DND-41 (cell line): ENCODE results near the gene IP6K3.

Experiments used
- ATAC-seq: fragments of 200-7000 bp; cut with Tn5 transposase; 3 replicates; pipeline ENCODE4 v1.9.1; 2021; ENCODE audit warnings: low read depth; ENCODE audit not compliant: insufficient read depth
- DNase-seq: peaks from one replicate; pipeline ENCODE4 v3.0.0-alpha.2; 2020
- H2AFZ ChIP-seq: 2 replicates; pipeline ENCODE4 v1.6.0; 2012; ENCODE audit warnings: low read depth, low read length
- H3K27ac ChIP-seq: 2 replicates; pipeline ENCODE4 v1.5.1; 2012; ENCODE audit warnings: low read length, inconsistent platforms
- H3K27me3 ChIP-seq: fragments of 200-600 bp; sonication (generic); 2 replicates; pipeline ENCODE4 v1.6.0; 2012; ENCODE audit warnings: low read length, mild to moderate bottlenecking, inconsistent platforms; ENCODE audit not compliant: insufficient read depth, poor library complexity
- H3K36me3 ChIP-seq: 2 replicates; pipeline ENCODE4 v1.5.1; 2012; ENCODE audit warnings: low read length, inconsistent platforms; ENCODE audit not compliant: insufficient read depth
- H3K4me1 ChIP-seq: 2 replicates; pipeline ENCODE4 v1.5.1; 2012; ENCODE audit warnings: mild to moderate bottlenecking, low read length; ENCODE audit not compliant: insufficient read depth
- H3K4me2 ChIP-seq: 2 replicates; pipeline ENCODE4 v1.6.0; 2012; ENCODE audit warnings: mild to moderate bottlenecking, moderate library complexity, low read length, inconsistent platforms; ENCODE audit not compliant: insufficient read depth
- H3K4me3 ChIP-seq, 2 experiments: fragments of 200-600 bp in 1 of 2; shearing (Covaris generic) in 1 of 2; 2 replicates each; pipeline ENCODE4 v1.5.1; 2012 to 2016; ENCODE audit warnings: inconsistent platforms in 2 of 2, low read length in 2 of 2, mild to moderate bottlenecking in 2 of 2, low read depth in 1 of 2, moderate library complexity in 1 of 2
- H3K79me2 ChIP-seq: 2 replicates; pipeline ENCODE4 v1.6.0; 2012; ENCODE audit warnings: low read length, inconsistent platforms; ENCODE audit not compliant: insufficient read depth
- H3K9ac ChIP-seq: 2 replicates; pipeline ENCODE4 v1.6.0; 2012; ENCODE audit warnings: low read depth, mild to moderate bottlenecking, inconsistent platforms, low read length, moderate library complexity
- H3K9me3 ChIP-seq: 2 replicates; pipeline ENCODE4 v1.5.1; 2012; ENCODE audit warnings: low read length, moderate library complexity, mild to moderate bottlenecking, inconsistent platforms; ENCODE audit not compliant: insufficient read depth, severe bottlenecking
- H4K20me1 ChIP-seq: 2 replicates; pipeline ENCODE4 v1.6.0; 2012; ENCODE audit warnings: low read length; ENCODE audit not compliant: insufficient read depth
- CTCF ChIP-seq: IDR thresholded peaks from 2 replicates; pipeline ENCODE4 v1.5.1; 2012; ENCODE audit warnings: borderline replicate concordance, low read length, moderate library complexity, mild to moderate bottlenecking; ENCODE audit not compliant: poor library complexity, severe bottlenecking; ENCODE audit errors: extremely low read depth
- EZH2 ChIP-seq: IDR thresholded peaks from 3 replicates; pipeline ENCODE4 v1.6.1; 2012; ENCODE audit warnings: borderline replicate concordance, low read depth, mild to moderate bottlenecking, moderate library complexity, low read length, inconsistent platforms; ENCODE audit not compliant: severe bottlenecking

IP6K3 gene

GRCh38 chr6:33779895-33780294 is 33.2 kb upstream of the IP6K3 start:
- Histone ChIP-seq H3K36me3 (peaks cover 99% of the 10 kb centered on the region), H3K4me3 (no peak overlapping the region), H3K79me2 (peaks cover 14% of the 10 kb centered on the region), H3K9ac (no peak overlapping the region), H3K9me3 (no peaks in the 10 kb centered on the region), H3K4me1 (no peaks in the 10 kb centered on the region), H3K27ac (no peak overlapping the region), H3K4me2 (no peak overlapping the region), H4K20me1 (peaks cover 52% of the 10 kb centered on the region), H2AFZ (no peak overlapping the region), H3K27me3 (no peaks in the 10 kb centered on the region)
- TF ChIP-seq EZH2, result no peak
- TF ChIP-seq CTCF, result no peak
- DNase-seq, result no peak
- ATAC-seq, result no peak

- H3K79me2 ChIP-seq, result peaks cover 9% of the 10 kb centered on the region
- H3K4me1 ChIP-seq, result no peaks in the 10 kb centered on the region
- ATAC-seq, result no peak
- no peak overlapping the region for H2AFZ ChIP-seq
- TF ChIP-seq CTCF, result peak; percentile 22
- TF ChIP-seq EZH2, result no peak
- no peak overlapping the region for H3K4me2 ChIP-seq
- no peak overlapping the region for H3K27ac ChIP-seq
- no peaks in the 10 kb centered on the region for H3K27me3 ChIP-seq
- no peaks in the 10 kb centered on the region for H3K9me3 ChIP-seq
- DNase-seq, result no peak
- peaks cover 100% of the 10 kb centered on the region for H3K36me3 ChIP-seq
- peaks cover 47% of the 10 kb centered on the region for H4K20me1 ChIP-seq
- no peak overlapping the region for H3K9ac ChIP-seq
- no peak overlapping the region for H3K4me3 ChIP-seq
Measured at GRCh38 chr6:33779290-33779689, 32.6 kb upstream of the IP6K3 start.

- Histone ChIP-seq H2AFZ (no peak overlapping the region), H3K4me3 (no peak overlapping the region), H3K79me2 (peaks cover 4% of the 10 kb centered on the region), H4K20me1 (peaks cover 41% of the 10 kb centered on the region), H3K9me3 (no peaks in the 10 kb centered on the region), H3K27ac (no peak overlapping the region), H3K27me3 (no peaks in the 10 kb centered on the region), H3K4me2 (no peak overlapping the region), H3K4me1 (no peaks in the 10 kb centered on the region), H3K9ac (no peak overlapping the region), H3K36me3 (peaks cover 97% of the 10 kb centered on the region)
- DNase-seq (no peak), ATAC-seq (no peak)
- TF ChIP-seq CTCF (no peak), EZH2 (no peak)
Measured at GRCh38 chr6:33778444-33779121, 31.9 kb upstream of the IP6K3 start.
